Spleen (tissue), 11 donors: Measurements from ENCODE around the gene SEPHS1. TPM values are rescaled to one million over a fixed set of nuclear protein-coding genes. Genes with fewer than 3 reads are reported as not detected.
A peak's percentile ranks its signal among the peaks of the same experiment; 100 is the strongest.
"Not testable (repeated sequence)": the region's sequence is repeated elsewhere in the genome, so short reads cannot be mapped to it uniquely, and the experiment has no call there.

Experiments used
- DNase-seq: peaks from one replicate; pipeline ENCODE4 v3.0.0-alpha.2; 2020
- H3K27ac ChIP-seq, 8 donors: fragments of 200-600 bp; sonication (generic) in 7 of 8; 1 replicate in 4 of 8; 2 replicates in 4 of 8; pipeline versions ENCODE4 v1.5.0 to v1.8.0; 2016 to 2021; ENCODE audit warnings: inconsistent platforms in 4 of 8, mild to moderate bottlenecking in 4 of 8, moderate library complexity in 1 of 8
- H3K27me3 ChIP-seq, 7 donors: fragments of 200-600 bp; sonication (generic) in 6 of 7; replicated peaks in 1 of 7; 1 replicate in 4 of 7; 2 replicates in 3 of 7; pipeline versions ENCODE4 v1.5.0 to v1.8.0; 2016 to 2021; ENCODE audit warnings: inconsistent platforms in 3 of 7, mild to moderate bottlenecking in 1 of 7
- H3K36me3 ChIP-seq, 6 donors: fragments of 200-600 bp; sonication (generic) in 5 of 6; 1 replicate in 4 of 6; 2 replicates in 2 of 6; pipeline versions ENCODE4 v1.5.0 to v1.8.0; 2016 to 2021; ENCODE audit warnings: inconsistent platforms in 2 of 6
- H3K4me1 ChIP-seq, 6 donors: fragments of 200-600 bp; sonication (generic) in 5 of 6; 1 replicate in 3 of 6; 2 replicates in 3 of 6; pipeline versions ENCODE4 v1.5.0 to v1.8.0; 2016 to 2021; ENCODE audit warnings: inconsistent platforms in 3 of 6
- H3K4me3 ChIP-seq, 8 donors: fragments of 200-600 bp; sonication (generic) in 7 of 8; 1 replicate in 4 of 8; 2 replicates in 4 of 8; pipeline versions ENCODE4 v1.5.0 to v1.8.0; 2016 to 2021; ENCODE audit warnings: inconsistent platforms in 4 of 8, mild to moderate bottlenecking in 4 of 8, moderate library complexity in 2 of 8
- H3K9me3 ChIP-seq, 8 donors: fragments of 200-600 bp; sonication (generic) in 7 of 8; 1 replicate in 4 of 8; 2 replicates in 4 of 8; pipeline versions ENCODE4 v1.5.0 to v1.8.0; 2016 to 2021; ENCODE audit warnings: inconsistent platforms in 4 of 8
- POLR2A ChIP-seq, 3 donors: fragments of 450-650 bp; IDR thresholded peaks; one replicate each; pipeline ENCODE4 v1.5.1; 2017; ENCODE audit warnings: antibody characterized with exemption in 3 of 3, mild to moderate bottlenecking in 1 of 3
- POLR2AphosphoS5 ChIP-seq, 3 donors: sonication (generic); formaldehyde crosslinking; IDR thresholded peaks; one replicate each; pipeline ENCODE4 v1.5.1; 2017; ENCODE audit warnings: antibody characterized with exemption in 3 of 3
- WGBS, 5 donors: extraction: QIAGEN DNeasy Blood & Tissue Kit in 3 of 5; methylation state at CpG; one replicate each; pipeline versions ENCODE4 v1.1.5 to v1.1.7; 2013 to 2018; 5-methylcytosine and 5-hydroxymethylcytosine counted together
- intact Hi-C: fragments of 100-400 bp; cut with DNase I; formaldehyde crosslinking; loops from one replicate; pipeline ENCODE4 v1.15.0; 2023; ENCODE audit warnings: low total_unique reads
- polyA plus RNA-seq, 3 donors: library from polyadenylated mRNA; stranded (reverse); fragments of 200-250 nt; gene quantifications; one replicate each; pipeline ENCODE4 v1.2.1, GENCODE V29; 2013
- total RNA-seq, 7 donors: library from RNA; depleted of rRNA in 3 of 7; stranded (reverse); fragments of >200 nt in 3 of 7; fragmentation: NEBNext Ultra II Directional in 4 of 7; extraction: Animal tissue kit (Norgen Biotek cat#: 25700) in 4 of 7; gene quantifications; one replicate each; pipeline versions ENCODE4 v1.1.0 to v1.2.1, GENCODE V29; 2016 to 2021
- TF ChIP-seq, protein P1 (sequence below), 11 experiments: fragments of 200-600 bp in 7 of 11; fragments of 450-650 bp in 4 of 11; sonication (generic) in 4 of 11; IDR thresholded peaks in 8 of 11; conservative IDR thresholded peaks in 3 of 11; 1 replicate in 7 of 11; 2 replicates in 4 of 11; pipeline versions ENCODE4 v1.4.0 to v1.8.0; 2016 to 2021; ENCODE audit warnings: antibody characterized with exemption in 11 of 11, inconsistent platforms in 4 of 11, mild to moderate bottlenecking in 1 of 11
- donor health status: healthy with polysubstance abuse.
- donor health status: DM: no; HTN: no; CAD: no; lungs with moderate emphysema.
- donor health status: DM: no; HTN: no; CAD: no.
- donor health status: Bipolar disorder and iron deficiency.
- donor health status: healthy.
- donor health status: DM: no; HTN: no; CAD: no.
- donor health status: DM: yes; HTN: yes; CAD: no.

SEPHS1 gene
- total and polyA plus RNA-seq, 10 donors = 15.4 to 44.0 (median 28.0) TPM

- Histone ChIP-seq H3K4me3 (no peak overlapping the region), H3K36me3 (no peaks in the 10 kb centered on the region), H3K27me3 (peaks cover 0 to 29% (median 0%) of the 10 kb centered on the region in 7 donors), H3K27ac (no peak overlapping the region), H3K4me1 (peaks cover 0 to 7% (median 0%) of the 10 kb centered on the region in 6 donors), H3K9me3 (no peaks in the 10 kb centered on the region)
- TF ChIP-seq POLR2AphosphoS5 (IDR thresholded peaks at IDR 0.05) (no peak), POLR2A (IDR thresholded peaks at IDR 0.05) (no peak)
- TF ChIP-seq, protein P1, sequence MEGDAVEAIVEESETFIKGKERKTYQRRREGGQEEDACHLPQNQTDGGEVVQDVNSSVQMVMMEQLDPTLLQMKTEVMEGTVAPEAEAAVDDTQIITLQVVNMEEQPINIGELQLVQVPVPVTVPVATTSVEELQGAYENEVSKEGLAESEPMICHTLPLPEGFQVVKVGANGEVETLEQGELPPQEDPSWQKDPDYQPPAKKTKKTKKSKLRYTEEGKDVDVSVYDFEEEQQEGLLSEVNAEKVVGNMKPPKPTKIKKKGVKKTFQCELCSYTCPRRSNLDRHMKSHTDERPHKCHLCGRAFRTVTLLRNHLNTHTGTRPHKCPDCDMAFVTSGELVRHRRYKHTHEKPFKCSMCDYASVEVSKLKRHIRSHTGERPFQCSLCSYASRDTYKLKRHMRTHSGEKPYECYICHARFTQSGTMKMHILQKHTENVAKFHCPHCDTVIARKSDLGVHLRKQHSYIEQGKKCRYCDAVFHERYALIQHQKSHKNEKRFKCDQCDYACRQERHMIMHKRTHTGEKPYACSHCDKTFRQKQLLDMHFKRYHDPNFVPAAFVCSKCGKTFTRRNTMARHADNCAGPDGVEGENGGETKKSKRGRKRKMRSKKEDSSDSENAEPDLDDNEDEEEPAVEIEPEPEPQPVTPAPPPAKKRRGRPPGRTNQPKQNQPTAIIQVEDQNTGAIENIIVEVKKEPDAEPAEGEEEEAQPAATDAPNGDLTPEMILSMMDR (IDR thresholded peaks at IDR 0.05 in 8 of 11, conservative IDR thresholded peaks at IDR 0.05 in 3 of 11) = no peak
- 76 to 93% (median 89%) methylated on average over 3 of the region's 3 CpGs for WGBS, 5 donors
- DNase-seq = no peak
- intact Hi-C loops = no loop called here
Measured at GRCh38 chr10:13388478-13389230, 40.6 kb upstream of the SEPHS1 start.

- 92 to 95% (median 92%) methylated on average over 7 of the region's 7 CpGs for WGBS, 5 donors
- intact Hi-C loops = no loop called here
- TF ChIP-seq POLR2A (IDR thresholded peaks at IDR 0.05) (no peak), POLR2AphosphoS5 (IDR thresholded peaks at IDR 0.05) (no peak)
- TF ChIP-seq, protein P1 (IDR thresholded peaks at IDR 0.05 in 8 of 11, conservative IDR thresholded peaks at IDR 0.05 in 3 of 11) = no peak
Measured at GRCh38 chr10:13386021-13386420, 37.9 kb upstream of the SEPHS1 start.

DNA sequence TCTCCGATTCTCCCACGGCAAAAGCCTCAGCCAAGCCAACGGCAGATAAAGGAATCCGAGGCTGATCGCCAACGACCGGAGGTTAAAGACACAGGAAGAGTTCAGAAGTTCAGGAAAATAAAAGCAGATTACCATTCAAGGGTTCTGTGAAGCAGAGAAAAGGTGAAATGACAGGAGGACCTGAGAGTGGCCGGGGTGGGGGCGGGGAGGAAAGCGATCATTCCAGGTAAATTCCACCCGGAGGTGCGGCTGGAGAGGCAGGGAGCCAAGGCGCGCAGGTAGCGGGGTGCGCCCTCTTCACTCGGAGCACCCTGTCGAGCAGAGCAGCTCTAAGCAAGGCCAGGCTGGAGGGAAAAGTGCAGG, 35.3 kb upstream of the SEPHS1 start:
- H3K27ac ChIP-seq = no peak overlapping the region
- peaks cover 0 to 63% (median 17%) of the 10 kb centered on the region in 7 donors for H3K27me3 ChIP-seq
- intact Hi-C loops = no loop called here
- no peaks in the 10 kb centered on the region for H3K9me3 ChIP-seq
- peaks cover 5 to 13% (median 11%) of the 10 kb centered on the region in 6 donors for H3K4me1 ChIP-seq
- DNase-seq = no peak
- H3K4me3 ChIP-seq = peak overlapping the region in 3 of 8 donors; percentile 2 to 49 (median 19)
- no peaks in the 10 kb centered on the region for H3K36me3 ChIP-seq
- TF ChIP-seq, protein P1 (IDR thresholded peaks at IDR 0.05 in 8 of 11, conservative IDR thresholded peaks at IDR 0.05 in 3 of 11) = no peak
- TF ChIP-seq POLR2A (IDR thresholded peaks at IDR 0.05) = no peak
- TF ChIP-seq POLR2AphosphoS5 (IDR thresholded peaks at IDR 0.05) = no peak
- WGBS, 5 donors = 18 to 31% (median 25%) methylated on average over 18 of the region's 18 CpGs

More at GRCh38 chr10:13386021-13386420, 37.9 kb upstream of the SEPHS1 start:
- Histone ChIP-seq H3K4me1 (peaks cover 5 to 18% (median 11%) of the 10 kb centered on the region in 6 donors), H3K4me3 (no peak overlapping the region), H3K27ac (no peak overlapping the region), H3K27me3 (peaks cover 0 to 56% (median 17%) of the 10 kb centered on the region in 7 donors), H3K9me3 (no peaks in the 10 kb centered on the region), H3K36me3 (no peaks in the 10 kb centered on the region)
- DNase-seq = no peak

DNA sequence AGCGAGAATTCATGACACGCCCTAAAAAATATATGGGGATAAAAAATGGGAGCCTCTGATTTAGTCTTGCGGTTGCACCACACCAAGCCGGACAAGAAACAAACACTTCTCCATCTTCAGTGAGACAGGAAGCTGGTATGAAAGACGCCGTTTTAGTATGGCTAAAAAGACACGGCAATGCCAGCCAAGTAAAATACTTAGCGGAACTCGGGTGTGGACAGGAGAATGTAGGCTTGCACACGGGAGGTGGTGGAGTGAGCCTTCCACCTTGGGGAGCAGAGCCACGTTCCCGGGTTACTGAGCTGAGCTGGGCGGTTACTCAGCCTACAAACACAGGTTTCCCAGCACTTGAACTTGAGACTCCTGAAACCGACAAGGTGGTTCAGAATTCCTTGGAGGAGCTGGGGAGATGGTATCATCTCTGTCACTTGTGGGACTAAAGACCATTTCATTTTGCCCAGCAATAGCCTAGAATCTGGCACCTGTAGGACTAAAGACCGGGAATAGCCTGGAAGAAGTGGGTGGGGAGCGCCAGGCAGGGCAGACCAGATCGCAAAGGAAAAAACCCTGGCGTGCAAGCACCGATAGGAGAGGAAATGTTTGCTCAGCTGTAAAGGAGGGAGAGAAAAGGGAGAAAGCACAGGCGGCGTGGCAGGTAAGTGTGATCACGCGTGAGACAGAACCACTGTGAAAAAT, 34.8 kb upstream of the SEPHS1 start:
- TF ChIP-seq POLR2AphosphoS5 (IDR thresholded peaks at IDR 0.05) (no peak), POLR2A (IDR thresholded peaks at IDR 0.05) (no peak)
- TF ChIP-seq, protein P1 (IDR thresholded peaks at IDR 0.05 in 8 of 11, conservative IDR thresholded peaks at IDR 0.05 in 3 of 11) = no peak
- peaks cover 5 to 13% (median 11%) of the 10 kb centered on the region in 6 donors for H3K4me1 ChIP-seq
- H3K36me3 ChIP-seq = no peaks in the 10 kb centered on the region
- WGBS, 5 donors = 6 to 13% (median 9%) methylated on average over 23 of the region's 23 CpGs
- DNase-seq = no peak
- peaks cover 0 to 66% (median 17%) of the 10 kb centered on the region in 7 donors for H3K27me3 ChIP-seq
- peak overlapping the region in 3 of 8 donors; percentile 2 to 49 (median 19) for H3K4me3 ChIP-seq
- no peak overlapping the region for H3K27ac ChIP-seq
- intact Hi-C loops = no loop called here
- no peaks in the 10 kb centered on the region for H3K9me3 ChIP-seq

DNA sequence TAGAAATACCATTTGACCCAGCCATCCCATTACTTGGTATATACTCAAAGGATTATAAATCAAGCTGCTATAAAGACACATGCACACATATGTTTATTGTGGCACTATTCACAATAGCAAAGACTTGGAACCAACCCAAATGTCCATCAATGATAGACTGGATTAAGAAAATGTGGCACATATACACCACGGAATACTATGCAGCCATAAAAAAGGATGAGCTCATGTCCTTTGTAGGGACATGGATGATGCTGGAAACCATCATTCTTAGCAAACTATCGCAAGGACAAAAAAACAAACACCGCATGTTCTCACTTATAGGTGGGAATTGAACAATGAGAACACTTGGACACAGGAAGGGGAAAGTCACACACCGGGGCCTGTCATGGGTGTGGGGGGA, 31.0 kb upstream of the SEPHS1 start:
- H3K9me3 ChIP-seq, H3K36me3 ChIP-seq, DNase-seq, H3K27ac ChIP-seq, H3K4me3 ChIP-seq, intact Hi-C loops: not testable (repeated sequence)
- peaks cover 5 to 13% (median 11%) of the 10 kb centered on the region in 6 donors for H3K4me1 ChIP-seq
- WGBS, 5 donors = 89 to 96% (median 93%) methylated on average over 4 of the region's 4 CpGs
- H3K27me3 ChIP-seq = peaks cover 0 to 46% (median 17%) of the 10 kb centered on the region in 7 donors
